Calu3 (cell line): ENCODE measurements around the gene ABI1. TPM values are rescaled to one million over a fixed set of nuclear protein-coding genes. Genes with fewer than 3 reads are reported as not detected.

ENCODE experiments used
- BruUV-seq: library from RNA; stranded (reverse); fragments of 400-500 nt; replicated peaks from 2 replicates; lab custom pipeline; 2021; lab: Mats Ljungman, UMichigan
- CTCF ChIA-PET: fragments of 300-600 bp; sonication (Branson Sonifier 250); formaldehyde crosslinking; loops from one replicate; lab custom pipeline; 2022; ENCODE audit warnings: antibody characterized with exemption; lab: Charles Lee
- DNase-seq: peaks from one replicate; pipeline ENCODE4 v3.0.0; 2022
- H3K27ac Mint-ChIP-seq: one replicate; pipeline ENCODE4 v1.8.0; 2022; ENCODE audit warnings: mixed read lengths; ENCODE audit not compliant: unreplicated experiment
- H3K27me3 Mint-ChIP-seq: one replicate; pipeline ENCODE4 v1.8.0; 2022; ENCODE audit warnings: mixed read lengths; ENCODE audit not compliant: unreplicated experiment
- H3K36me3 Mint-ChIP-seq: one replicate; pipeline ENCODE4 v1.8.0; 2022; ENCODE audit warnings: mild to moderate bottlenecking, moderate library complexity, mixed read lengths; ENCODE audit not compliant: insufficient read depth, unreplicated experiment
- H3K4me1 Mint-ChIP-seq: one replicate; pipeline ENCODE4 v1.8.0; 2022; ENCODE audit warnings: mild to moderate bottlenecking, low read depth, mixed read lengths; ENCODE audit not compliant: unreplicated experiment
- H3K4me3 Mint-ChIP-seq: one replicate; pipeline ENCODE4 v1.8.0; 2022; ENCODE audit warnings: mild to moderate bottlenecking, low read depth, moderate library complexity, mixed read lengths; ENCODE audit not compliant: unreplicated experiment
- H3K9me3 Mint-ChIP-seq: one replicate; pipeline ENCODE4 v1.8.0; 2022; ENCODE audit warnings: low read depth, mixed read lengths; ENCODE audit not compliant: unreplicated experiment
- intact Hi-C: fragments of 100-400 bp; cut with micrococcal nuclease; formaldehyde crosslinking; loops from one replicate; pipeline ENCODE4 v1.10.0; 2022; ENCODE audit not compliant: unreplicated experiment
- total RNA-seq: library from RNA; stranded (reverse); gene quantifications from 2 replicates; pipeline ENCODE4 v1.2.3, GENCODE V29; 2022
- TF ChIP-seq, protein P1 (sequence below): fragments of 200-600 bp; IDR thresholded peaks from one replicate; pipeline ENCODE4 v1.8.0; 2022; ENCODE audit warnings: antibody characterized with exemption; ENCODE audit not compliant: unreplicated experiment

The ABI1 gene
- total RNA-seq, 1 experiment from 2014 or later, result 61.9 TPM

DNA sequence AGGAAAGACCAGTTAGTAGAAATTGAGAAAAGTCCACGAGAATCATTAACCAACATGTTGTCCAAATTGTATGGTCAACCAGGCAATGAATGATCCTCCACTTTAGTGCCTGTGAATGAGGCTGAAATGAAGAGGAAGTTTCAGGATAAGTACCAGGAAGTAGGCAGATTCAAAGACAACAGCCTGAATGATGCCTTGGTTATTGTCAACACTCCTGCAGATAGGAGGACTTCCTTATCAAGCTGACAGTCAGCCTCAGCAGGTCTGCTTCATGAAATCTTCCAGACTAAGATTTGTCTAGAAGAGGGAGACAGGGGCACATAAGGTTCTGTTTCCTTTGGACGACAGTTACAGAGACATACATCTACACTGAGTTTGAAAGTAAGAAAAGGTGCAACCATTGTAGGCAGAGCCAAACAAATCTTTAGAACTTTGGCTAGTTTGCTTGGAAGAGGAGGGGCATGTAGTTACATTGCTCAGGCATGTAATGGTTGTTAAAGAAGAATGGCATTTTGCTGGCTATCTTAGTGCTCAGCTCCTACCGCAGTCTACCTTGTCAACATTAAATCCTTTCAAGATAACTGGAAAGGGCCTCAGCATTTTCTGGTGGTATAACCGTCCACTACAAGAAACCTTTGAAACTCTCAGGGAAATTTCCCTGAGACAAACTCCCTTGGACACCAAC, 81.4 kb downstream of the ABI1 start:
- intact Hi-C loops, result no loop called here
- Mint-ChIP-seq H3K36me3 (no peaks in the 10 kb centered on the region), H3K4me3 (no peak overlapping the region), H3K9me3 (no peaks in the 10 kb centered on the region), H3K4me1 (peaks cover 33% of the 10 kb centered on the region), H3K27me3 (no peaks in the 10 kb centered on the region), H3K27ac (no peak overlapping the region)
- no TSS peak for BruUV-seq
- CTCF ChIA-PET, result no interaction called here
- DNase-seq, result no peak
- TF ChIP-seq, protein P1, sequence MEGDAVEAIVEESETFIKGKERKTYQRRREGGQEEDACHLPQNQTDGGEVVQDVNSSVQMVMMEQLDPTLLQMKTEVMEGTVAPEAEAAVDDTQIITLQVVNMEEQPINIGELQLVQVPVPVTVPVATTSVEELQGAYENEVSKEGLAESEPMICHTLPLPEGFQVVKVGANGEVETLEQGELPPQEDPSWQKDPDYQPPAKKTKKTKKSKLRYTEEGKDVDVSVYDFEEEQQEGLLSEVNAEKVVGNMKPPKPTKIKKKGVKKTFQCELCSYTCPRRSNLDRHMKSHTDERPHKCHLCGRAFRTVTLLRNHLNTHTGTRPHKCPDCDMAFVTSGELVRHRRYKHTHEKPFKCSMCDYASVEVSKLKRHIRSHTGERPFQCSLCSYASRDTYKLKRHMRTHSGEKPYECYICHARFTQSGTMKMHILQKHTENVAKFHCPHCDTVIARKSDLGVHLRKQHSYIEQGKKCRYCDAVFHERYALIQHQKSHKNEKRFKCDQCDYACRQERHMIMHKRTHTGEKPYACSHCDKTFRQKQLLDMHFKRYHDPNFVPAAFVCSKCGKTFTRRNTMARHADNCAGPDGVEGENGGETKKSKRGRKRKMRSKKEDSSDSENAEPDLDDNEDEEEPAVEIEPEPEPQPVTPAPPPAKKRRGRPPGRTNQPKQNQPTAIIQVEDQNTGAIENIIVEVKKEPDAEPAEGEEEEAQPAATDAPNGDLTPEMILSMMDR, result no peak

GRCh38 chr10:26777686-26778085, 83.1 kb downstream of the ABI1 start:
- no peak overlapping the region for H3K27ac Mint-ChIP-seq
- no peaks in the 10 kb centered on the region for H3K27me3 Mint-ChIP-seq

GRCh38 chr10:26776258-26776657, 84.5 kb downstream of the ABI1 start:
- Mint-ChIP-seq H3K27me3 (no peaks in the 10 kb centered on the region), H3K36me3 (no peaks in the 10 kb centered on the region), H3K9me3 (no peaks in the 10 kb centered on the region), H3K4me3 (no peak overlapping the region), H3K27ac (no peak overlapping the region), H3K4me1 (peaks cover 2% of the 10 kb centered on the region)
- intact Hi-C loops, result no loop called here
- TF ChIP-seq, protein P1, result no peak
- DNase-seq, result no peak
- CTCF ChIA-PET, result no interaction called here
- BruUV-seq, result no TSS peak

More at GRCh38 chr10:26777686-26778085, 83.1 kb downstream of the ABI1 start:
- Mint-ChIP-seq H3K4me3 (no peak overlapping the region), H3K4me1 (peaks cover 16% of the 10 kb centered on the region), H3K9me3 (no peaks in the 10 kb centered on the region), H3K36me3 (no peaks in the 10 kb centered on the region)
- no peak for DNase-seq
- BruUV-seq, result no TSS peak
- intact Hi-C loops, result no loop called here
- TF ChIP-seq, protein P1, result no peak
- CTCF ChIA-PET, result no interaction called here

GRCh38 chr10:26773633-26774032, 87.1 kb downstream of the ABI1 start:
- CTCF ChIA-PET, result no interaction called here

More at GRCh38 chr10:26773633-26774032, 87.1 kb downstream of the ABI1 start:
- Mint-ChIP-seq H3K9me3 (no peaks in the 10 kb centered on the region), H3K27ac (no peak overlapping the region), H3K4me1 (no peaks in the 10 kb centered on the region), H3K36me3 (no peaks in the 10 kb centered on the region), H3K4me3 (no peak overlapping the region), H3K27me3 (no peaks in the 10 kb centered on the region)
- TF ChIP-seq, protein P1, result no peak
- intact Hi-C loops, result loop anchor here (5.0 kb wide), 1 partner anchor 49 kb away; no protein-coding TSS in a partner anchor
- DNase-seq, result no peak
- no TSS peak for BruUV-seq
